Measurements from ENCODE around the gene RAB6D.
"Not testable (repeated sequence)": the region's sequence is repeated elsewhere in the genome, so short reads cannot be mapped to it uniquely, and the experiment has no call there.

RAB6D gene

DNA sequence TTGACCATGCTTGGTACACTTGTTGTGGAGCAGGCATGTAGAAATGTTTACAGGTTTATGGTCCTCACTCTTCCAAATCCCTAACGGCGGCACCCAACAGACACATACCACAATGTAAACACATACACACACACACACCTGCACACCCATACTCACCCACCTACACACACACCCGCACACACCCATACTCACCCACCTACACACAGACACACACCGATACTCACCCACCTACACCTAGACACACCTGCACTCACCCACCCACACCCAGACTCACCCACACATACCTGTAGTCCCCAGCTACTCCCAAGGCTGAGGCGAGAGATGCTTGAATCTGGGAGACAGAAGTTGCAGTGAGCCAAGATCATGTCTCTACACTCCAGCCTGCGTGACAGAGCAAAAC, 1.5 kb upstream of the RAB6D start:
- no peak for DNase-seq

DNA sequence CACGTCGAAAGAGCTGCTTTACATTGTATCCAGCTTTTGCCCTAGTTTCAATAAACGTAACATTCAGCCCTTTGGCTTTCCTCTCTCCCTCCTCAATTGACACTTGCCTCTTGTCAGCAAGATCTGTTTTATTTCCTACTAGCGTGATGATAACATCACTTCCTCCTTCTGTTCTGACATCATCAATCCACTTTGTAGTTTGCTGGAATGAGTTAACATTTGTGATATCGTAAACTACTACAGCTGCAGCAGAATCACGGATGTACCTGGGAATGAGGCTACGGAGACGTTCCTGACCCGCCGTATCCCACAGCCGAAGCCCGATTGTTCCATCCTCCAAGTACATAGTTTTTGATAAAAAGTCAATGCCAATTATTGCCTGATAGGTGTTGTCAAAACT, 755 bp downstream of the RAB6D start:
- DNase-seq, result not testable (repeated sequence)

GRCh38 chr2:131361773-131362172, 2.2 kb downstream of the RAB6D start:
- not testable (repeated sequence) for DNase-seq

DNA sequence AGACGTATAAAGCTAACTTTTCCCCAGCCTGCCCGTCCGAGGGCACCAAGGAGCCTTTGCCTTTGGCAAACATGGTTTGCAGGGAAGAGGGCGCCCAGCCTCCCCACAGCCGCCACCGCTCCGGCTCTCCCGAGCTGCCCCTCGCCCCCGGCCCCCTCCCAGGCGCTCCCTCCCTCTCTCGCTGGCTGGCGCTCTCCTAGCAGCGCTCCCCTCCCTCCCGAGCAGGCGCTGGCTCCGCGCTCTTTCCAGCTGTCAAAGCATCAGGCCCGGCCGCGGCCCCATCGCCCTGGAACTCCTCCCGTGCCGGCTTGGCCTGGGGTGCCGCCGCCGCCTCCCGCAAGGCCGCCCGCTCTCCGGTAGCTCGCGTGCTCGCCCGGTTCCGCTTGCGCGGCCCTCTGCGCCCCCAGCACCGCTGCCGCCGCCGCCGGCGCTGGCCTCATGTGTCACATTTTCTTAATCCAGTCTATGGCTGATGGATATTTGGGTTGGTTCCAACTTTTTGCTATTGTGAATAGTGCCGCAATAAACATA, 10.7 kb downstream of the RAB6D start:
- not testable (repeated sequence) for DNase-seq

DNA sequence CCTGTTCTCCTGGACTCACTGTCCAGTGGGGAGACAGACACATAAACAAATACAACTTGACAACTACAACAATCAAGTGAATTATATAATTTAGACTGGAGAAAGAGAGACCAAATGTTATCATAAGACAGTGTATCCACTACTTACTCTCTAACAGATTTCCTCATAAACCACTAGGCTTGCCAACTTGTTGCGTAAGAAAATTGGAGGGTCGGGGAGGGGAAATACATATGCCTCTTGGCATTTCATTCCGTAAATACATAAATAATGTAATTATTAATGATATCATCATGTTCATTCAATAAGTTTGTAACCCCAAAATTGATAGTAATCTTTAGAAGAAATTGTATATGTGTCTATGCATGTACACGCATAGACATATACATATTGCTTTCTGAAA, 14.9 kb downstream of the RAB6D start:
- DNase-seq, result no peak

- not testable (repeated sequence) for DNase-seq
These were observed 16.9 kb downstream of the RAB6D start for GRCh38 chr2:131347035-131347434.

GRCh38 chr2:131339307-131339706, 24.7 kb downstream of the RAB6D start:
- DNase-seq, result not testable (repeated sequence)

DNA sequence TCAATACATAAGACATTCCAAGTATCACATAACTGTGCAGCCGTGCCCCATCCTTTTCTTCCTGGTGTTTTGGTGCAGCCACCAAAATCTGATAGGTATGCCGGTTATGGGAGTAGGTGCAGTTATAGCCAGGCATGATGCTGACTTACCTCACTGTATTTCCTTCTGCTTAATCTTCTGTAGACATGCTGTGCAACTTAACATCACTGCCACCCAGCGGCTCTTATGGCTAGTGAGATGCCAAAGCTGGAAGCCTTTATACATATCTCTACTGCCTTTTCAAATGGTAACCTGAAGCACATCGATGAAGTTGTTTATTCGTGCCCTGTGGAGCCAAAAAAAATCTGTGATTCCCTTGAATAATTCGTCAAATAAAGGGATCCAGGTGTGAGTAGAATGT, 28.6 kb downstream of the RAB6D start:
- not testable (repeated sequence) for DNase-seq

- not testable (repeated sequence) for DNase-seq
These were observed 31.3 kb downstream of the RAB6D start for GRCh38 chr2:131332709-131333108.

GRCh38 chr2:131331000-131331399, 33.0 kb downstream of the RAB6D start:
- not testable (repeated sequence) for DNase-seq

- DNase-seq, result no peak
These were observed 41.8 kb downstream of the RAB6D start for GRCh38 chr2:131322209-131322608.

- not testable (repeated sequence) for DNase-seq
These were observed 42.6 kb downstream of the RAB6D start for GRCh38 chr2:131321344-131321743.

DNA sequence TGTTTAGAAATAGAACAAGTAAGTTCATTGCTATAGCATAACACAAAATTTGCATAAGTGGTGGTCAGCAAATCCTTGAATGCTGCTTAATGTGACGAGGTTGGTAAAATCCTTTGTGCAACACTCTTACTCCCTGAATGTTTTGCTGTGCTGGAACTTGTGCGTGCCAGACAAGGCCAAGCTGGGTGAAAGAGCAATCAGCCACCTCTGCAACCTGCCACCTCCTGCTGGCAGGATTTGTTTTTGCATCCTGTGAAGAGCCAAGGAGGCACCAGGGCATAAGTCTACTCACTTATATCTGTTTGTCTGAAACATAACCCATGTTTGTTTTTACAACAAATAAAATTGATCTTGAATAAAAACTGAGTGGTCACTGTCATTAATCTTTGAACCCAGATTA, 53.0 kb downstream of the RAB6D start:
- not testable (repeated sequence) for DNase-seq
